Measurements from ENCODE around the gene OTOG.

The OTOG gene

DNA sequence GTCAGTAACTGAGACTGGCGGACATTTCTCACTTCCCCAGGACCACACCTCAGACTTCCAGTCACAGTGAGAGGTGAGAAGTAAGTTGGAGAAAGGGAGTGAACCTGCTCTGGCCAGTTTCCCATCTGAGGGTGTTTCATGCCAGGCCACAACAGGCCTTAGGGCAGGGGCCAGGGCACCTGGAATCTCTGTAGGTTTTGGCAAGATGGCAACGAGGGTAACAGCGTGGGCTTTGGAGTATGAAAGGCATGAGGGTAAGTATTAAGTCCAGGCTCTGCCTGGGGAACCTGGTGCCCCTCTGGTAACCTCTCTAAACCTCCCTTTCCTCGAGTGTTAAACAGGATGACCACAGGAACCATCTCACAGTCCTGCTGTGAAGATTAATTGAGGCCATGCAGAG is 41.9 kb upstream of the OTOG start:
- Histone ChIP-seq H3K27ac (replicated peaks) (no peak overlapping the region), H3K4me3 (replicated peaks; ENCODE audit: insufficient read depth, low read length) (no peak overlapping the region), H3K27me3 (ENCODE audit: insufficient read depth, poor library complexity, severe bottlenecking) (peaks cover 3% of the 10 kb centered on the region)
- TF ChIP-seq GABPA (IDR thresholded peaks at IDR 0.05; ENCODE audit: low read depth), result no peak
- TF ChIP-seq, protein P1, sequence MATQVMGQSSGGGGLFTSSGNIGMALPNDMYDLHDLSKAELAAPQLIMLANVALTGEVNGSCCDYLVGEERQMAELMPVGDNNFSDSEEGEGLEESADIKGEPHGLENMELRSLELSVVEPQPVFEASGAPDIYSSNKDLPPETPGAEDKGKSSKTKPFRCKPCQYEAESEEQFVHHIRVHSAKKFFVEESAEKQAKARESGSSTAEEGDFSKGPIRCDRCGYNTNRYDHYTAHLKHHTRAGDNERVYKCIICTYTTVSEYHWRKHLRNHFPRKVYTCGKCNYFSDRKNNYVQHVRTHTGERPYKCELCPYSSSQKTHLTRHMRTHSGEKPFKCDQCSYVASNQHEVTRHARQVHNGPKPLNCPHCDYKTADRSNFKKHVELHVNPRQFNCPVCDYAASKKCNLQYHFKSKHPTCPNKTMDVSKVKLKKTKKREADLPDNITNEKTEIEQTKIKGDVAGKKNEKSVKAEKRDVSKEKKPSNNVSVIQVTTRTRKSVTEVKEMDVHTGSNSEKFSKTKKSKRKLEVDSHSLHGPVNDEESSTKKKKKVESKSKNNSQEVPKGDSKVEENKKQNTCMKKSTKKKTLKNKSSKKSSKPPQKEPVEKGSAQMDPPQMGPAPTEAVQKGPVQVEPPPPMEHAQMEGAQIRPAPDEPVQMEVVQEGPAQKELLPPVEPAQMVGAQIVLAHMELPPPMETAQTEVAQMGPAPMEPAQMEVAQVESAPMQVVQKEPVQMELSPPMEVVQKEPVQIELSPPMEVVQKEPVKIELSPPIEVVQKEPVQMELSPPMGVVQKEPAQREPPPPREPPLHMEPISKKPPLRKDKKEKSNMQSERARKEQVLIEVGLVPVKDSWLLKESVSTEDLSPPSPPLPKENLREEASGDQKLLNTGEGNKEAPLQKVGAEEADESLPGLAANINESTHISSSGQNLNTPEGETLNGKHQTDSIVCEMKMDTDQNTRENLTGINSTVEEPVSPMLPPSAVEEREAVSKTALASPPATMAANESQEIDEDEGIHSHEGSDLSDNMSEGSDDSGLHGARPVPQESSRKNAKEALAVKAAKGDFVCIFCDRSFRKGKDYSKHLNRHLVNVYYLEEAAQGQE (IDR thresholded peaks at IDR 0.05; ENCODE audit: insufficient replicate concordance, low read depth), result no peak
- TF ChIP-seq SPI1 (IDR thresholded peaks at IDR 0.05; ENCODE audit: borderline replicate concordance, low read depth), result no peak
- no peak for TF ChIP-seq CTCF (IDR thresholded peaks at IDR 0.05; ENCODE audit: insufficient read depth, low read length)
- TF ChIP-seq POLR2AphosphoS5 (IDR thresholded peaks at IDR 0.05; ENCODE audit: low read depth), result no peak
- DNase-seq (ENCODE audit: low read depth in 1 of 2, low spot score in 1 of 2), result no peak

GRCh38 chr11:17506314-17506713 is 40.7 kb upstream of the OTOG start:
- Histone ChIP-seq H3K27ac (replicated peaks) (no peak overlapping the region), H3K4me3 (replicated peaks; ENCODE audit: insufficient read depth, low read length) (no peak overlapping the region), H3K27me3 (ENCODE audit: insufficient read depth, poor library complexity, severe bottlenecking) (peaks cover 6% of the 10 kb centered on the region)
- no peak for DNase-seq (ENCODE audit: low read depth in 1 of 2, low spot score in 1 of 2)
- TF ChIP-seq CTCF (IDR thresholded peaks at IDR 0.05; ENCODE audit: insufficient read depth, low read length) (no peak), POLR2AphosphoS5 (IDR thresholded peaks at IDR 0.05; ENCODE audit: low read depth) (no peak), GABPA (IDR thresholded peaks at IDR 0.05; ENCODE audit: low read depth) (no peak), SPI1 (IDR thresholded peaks at IDR 0.05; ENCODE audit: borderline replicate concordance, low read depth) (no peak)
- TF ChIP-seq, protein P1 (IDR thresholded peaks at IDR 0.05; ENCODE audit: insufficient replicate concordance, low read depth), result no peak

DNA sequence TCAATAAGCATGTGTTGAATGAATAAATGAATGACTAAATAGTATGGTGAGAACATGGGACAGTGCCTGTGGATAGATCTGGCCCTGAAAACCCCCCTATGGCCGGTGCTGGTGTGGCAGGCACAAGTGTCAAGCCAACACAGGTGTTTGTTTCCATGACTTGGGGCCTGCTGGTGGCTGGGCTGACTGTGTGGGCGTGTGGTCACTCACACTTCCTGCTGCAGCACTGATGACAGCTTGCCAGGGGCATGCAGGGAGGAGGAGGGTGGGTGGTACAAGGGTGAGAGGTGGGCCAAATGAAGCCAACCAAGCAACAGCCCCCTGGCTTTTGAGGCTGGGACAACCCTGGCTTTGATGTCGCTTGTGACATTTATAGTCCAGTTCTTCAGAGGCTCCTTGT is 40.1 kb upstream of the OTOG start:
- Histone ChIP-seq H3K27me3 (ENCODE audit: insufficient read depth, poor library complexity, severe bottlenecking) (peaks cover 6% of the 10 kb centered on the region), H3K27ac (replicated peaks) (no peak overlapping the region), H3K4me3 (replicated peaks; ENCODE audit: insufficient read depth, low read length) (no peak overlapping the region)
- no peak for DNase-seq (ENCODE audit: low read depth in 1 of 2, low spot score in 1 of 2)
- TF ChIP-seq, protein P1 (IDR thresholded peaks at IDR 0.05; ENCODE audit: insufficient replicate concordance, low read depth), result no peak
- TF ChIP-seq SPI1 (IDR thresholded peaks at IDR 0.05; ENCODE audit: borderline replicate concordance, low read depth), result no peak
- TF ChIP-seq GABPA (IDR thresholded peaks at IDR 0.05; ENCODE audit: low read depth), result no peak
- no peak for TF ChIP-seq CTCF (IDR thresholded peaks at IDR 0.05; ENCODE audit: insufficient read depth, low read length)
- no peak for TF ChIP-seq POLR2AphosphoS5 (IDR thresholded peaks at IDR 0.05; ENCODE audit: low read depth)

Measured in HL-60 (cell line).